Medulla oblongata (tissue), 1 donor: ENCODE data around the gene MRPS34.
A peak's percentile ranks its signal among the peaks of the same experiment; 100 is the strongest.

Experiments
- DNase-seq: peaks from one replicate; pipeline ENCODE4 v3.0.0-alpha.2; 2015; ENCODE audit errors: extremely low spot score

MRPS34 gene

DNA sequence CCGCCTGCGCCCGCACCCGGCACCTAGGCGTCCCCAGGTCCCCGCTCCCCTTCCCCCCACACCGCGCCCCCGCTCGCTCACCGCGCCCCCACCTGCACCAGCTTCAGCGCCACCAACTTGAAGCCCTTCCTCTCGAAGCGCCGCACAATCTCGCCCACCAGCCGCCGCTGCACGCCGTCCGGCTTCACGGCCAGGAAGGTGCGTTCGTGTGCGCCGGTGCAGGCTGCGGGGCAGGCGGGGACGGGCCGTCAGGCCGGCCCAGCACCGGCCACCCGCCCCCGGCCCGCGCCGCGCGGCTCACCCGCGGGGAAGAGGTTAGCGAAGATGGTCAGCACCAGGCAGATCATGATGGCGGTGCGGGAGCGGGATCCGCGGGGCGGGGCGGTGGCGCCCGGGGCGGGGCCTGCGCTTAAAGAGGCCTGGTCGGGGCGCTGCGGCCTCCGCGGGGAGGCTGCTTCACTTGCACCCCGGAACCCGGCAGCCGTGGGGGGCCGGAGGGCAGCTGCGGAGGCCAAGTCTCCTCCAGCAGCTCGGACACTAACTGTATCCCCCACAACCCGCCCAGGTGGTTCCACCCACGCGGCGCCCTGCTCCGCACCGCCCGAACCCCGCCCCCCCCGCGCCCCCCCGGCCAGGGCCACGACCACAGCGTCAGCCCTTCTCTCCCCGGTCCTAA is 1.6 kb downstream of the MRPS34 start, which contains the start of gene NME3:
NME3 (minus strand) TSS at position 356 of the 676 bp plus-strand sequence; CDS start at position 347, 9 bp downstream.
- DNase-seq, result peak; percentile 59

DNA sequence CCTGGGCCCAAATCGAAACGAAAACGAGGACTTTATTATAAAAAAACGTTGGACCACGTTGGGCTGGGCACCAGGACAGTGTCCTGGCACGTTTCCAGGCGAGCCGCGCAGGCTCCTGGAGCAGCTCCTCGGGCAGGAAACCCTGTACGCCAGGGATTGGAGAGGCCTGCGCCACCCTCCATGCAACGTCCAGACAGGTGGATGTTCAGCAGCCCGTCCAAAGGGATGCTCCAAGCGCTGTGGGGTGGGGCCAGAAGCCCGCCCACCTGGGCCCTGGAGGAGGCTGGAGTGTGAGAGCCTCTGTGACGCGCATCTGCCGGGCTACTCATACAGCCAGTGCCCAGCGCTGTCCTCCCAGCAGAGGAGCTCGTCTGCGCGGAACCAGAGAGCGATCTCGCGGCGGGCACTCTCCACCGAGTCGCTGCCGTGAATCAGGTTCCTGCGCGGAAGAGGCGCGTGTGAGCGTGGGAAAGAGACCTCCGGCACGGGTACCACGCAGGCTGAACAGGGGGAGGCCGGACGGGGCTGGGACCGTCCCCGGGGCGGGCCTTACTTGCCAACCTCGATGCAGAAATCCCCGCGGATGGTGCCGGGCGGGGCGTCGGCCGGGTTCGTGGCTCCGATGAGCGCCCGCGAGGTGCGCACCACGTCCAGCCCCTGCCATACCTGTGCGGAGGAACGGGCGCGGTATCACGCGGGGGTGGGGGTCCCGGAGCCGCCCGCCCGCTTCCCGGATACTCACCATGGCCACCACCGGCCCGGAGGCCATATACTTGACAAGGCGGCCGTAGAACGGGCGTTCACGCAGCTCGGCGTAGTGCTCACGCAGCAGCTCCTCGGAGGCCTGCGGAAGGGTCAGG is 2.4 kb downstream of the MRPS34 start:
- DNase-seq, result peak; percentile 24

DNA sequence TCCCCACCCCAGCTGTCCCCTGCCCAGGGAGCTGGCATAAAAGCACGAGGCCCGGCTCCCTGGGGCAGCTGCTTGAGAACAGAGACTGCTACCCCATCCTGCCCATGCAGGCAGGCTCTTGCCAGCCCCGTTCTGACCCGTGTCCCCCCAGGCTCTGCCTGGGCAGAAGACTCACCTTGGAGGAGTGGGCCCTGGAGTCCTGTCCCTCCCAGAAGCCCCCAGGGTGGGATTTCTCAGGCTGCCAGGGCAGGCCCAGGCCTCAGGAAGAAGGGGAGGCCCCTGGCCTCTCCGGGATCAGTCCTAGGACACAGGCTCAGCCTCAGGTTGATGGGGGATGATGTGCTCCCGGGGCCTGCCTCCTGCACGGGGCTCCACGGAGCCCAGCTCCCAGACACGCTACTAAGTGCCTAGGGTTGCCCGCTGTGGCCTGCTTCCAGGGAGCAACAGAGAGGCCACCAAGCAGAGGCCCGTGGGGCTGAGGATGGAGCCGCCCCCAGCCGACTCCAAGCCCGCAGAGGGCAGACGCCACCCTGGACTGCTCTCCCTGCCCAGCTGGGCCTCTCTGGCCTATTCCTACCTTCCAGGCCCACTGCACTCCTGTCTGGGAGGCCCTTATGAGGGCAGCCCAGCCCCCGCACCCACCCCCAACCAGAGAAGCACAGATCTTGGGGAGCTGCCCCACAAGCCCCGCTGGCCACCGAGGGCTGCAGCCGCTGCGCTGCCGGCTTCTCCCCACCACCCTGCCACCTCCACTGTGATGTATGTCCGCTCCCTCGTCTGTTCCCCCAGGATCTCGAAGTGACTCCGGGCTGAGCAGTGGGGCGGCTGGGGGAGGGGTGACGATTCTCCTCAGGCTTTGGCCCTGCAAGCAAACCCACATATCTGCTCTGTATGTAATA is 3.3 kb downstream of the MRPS34 start:
- no peak for DNase-seq

DNA sequence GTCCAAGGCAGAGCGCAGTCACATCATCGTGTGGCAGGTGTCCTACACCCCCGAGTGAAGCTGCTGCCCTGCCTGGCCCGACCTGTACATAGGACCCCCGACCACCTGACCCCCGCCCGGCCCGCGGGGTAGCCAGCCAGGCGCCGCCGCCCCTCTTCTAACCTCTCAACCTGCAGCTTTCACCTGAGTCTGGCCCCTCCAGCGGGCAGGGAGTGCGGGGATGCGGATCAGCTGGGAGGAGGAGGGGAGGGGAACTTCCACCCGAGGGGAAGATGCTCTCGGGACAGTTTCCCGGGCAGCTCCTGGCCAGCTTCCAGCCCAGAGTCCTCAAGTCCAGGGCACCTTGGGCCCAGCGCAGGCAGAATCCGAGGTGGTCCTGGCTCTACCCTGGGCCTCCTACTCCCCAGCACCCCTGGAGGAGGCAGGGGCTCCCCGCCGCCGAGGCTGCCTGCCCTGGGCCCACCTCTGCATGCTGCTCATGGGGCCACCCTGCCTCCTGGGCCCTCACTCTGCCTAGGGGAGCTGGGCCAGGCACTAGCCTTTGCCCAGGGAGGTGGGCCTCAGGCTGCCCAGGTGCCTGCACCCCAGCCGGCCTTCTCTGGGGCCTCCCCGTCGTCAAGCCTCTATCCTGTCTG is 4.0 kb downstream of the MRPS34 start:
- no peak for DNase-seq

DNA sequence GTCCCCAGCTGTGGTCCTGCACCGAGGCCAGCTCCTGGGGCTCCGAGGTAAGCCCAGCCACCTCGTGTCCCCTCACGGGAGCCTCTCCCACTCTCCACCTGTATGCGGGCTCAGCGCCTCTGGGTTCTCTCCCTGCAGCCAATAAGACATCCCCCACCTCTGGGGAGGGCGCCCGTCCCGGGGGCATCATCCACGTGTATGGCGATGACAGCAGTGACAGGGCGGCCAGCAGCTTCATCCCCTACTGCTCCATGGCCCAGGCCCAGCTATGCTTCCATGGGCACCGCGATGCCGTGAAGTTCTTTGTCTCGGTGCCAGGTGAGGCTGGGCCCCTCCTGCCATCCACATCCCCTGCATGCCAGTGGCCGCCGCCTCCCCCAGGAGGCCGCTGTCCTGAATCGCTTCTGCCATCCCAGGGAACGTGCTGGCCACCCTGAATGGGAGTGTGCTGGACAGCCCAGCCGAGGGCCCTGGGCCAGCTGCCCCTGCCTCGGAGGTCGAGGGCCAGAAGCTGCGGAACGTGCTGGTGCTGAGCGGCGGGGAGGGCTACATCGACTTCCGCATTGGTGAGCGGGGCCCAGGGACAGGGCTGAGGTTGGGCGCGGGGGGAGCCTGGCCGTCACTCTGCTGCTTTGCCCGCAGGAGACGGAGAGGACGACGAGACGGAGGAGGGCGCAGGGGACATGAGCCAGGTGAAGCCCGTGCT is 4.7 kb downstream of the MRPS34 start:
- no peak for DNase-seq

DNA sequence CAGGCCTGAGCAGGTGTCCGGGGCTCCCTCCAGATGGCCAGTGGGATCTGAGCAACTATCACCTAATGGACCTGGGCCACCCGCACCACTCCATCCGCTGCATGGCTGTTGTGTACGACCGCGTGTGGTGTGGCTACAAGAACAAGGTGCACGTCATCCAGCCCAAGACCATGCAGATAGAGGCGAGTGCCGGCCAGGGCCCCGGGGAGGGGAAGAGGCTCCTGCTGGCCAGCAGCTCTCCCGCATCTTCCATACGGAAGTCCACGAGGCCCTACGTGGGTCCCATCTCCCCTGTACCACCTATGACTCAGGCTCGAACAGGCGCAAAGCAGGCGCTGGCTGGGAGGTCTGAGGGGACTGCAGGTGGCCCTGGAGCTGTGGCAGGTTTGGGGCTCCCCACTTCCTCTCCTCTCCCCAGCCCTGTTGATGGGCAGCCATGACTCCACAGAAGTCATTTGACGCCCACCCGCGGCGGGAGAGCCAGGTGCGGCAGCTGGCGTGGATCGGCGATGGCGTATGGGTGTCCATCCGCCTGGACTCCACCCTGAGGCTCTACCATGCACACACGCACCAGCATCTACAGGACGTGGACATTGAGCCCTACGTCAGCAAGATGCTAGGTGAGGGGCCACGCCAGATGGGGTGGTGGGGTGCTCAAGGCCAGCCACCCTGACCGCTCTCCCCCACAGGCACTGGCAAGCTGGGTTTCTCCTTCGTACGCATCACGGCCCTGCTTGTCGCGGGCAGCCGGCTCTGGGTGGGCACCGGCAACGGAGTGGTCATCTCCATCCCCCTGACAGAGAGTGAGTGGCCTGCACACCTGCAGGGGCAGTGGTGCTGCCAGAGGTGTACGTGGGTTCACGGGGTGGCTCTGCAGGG is 5.6 kb downstream of the MRPS34 start:
- no peak for DNase-seq

DNA sequence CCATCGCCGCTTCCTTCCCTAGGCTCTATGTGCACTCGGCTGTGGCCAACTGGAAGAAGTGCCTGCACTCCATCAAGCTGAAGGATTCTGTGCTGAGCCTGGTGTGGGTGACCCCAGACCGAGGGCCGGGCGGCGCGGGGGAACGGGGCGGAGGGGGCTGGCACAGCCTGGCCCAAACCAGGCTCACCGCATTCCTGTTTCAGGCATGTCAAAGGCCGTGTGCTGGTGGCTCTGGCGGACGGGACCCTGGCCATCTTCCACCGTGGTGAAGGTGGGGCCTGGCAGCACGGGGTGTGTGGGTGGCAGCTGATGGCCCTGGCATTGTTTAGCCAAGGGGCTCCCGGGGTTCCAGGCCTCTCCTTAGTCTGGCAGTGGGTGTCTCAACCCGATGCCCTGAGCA is 6.2 kb downstream of the MRPS34 start:
- DNase-seq, result no peak

DNA sequence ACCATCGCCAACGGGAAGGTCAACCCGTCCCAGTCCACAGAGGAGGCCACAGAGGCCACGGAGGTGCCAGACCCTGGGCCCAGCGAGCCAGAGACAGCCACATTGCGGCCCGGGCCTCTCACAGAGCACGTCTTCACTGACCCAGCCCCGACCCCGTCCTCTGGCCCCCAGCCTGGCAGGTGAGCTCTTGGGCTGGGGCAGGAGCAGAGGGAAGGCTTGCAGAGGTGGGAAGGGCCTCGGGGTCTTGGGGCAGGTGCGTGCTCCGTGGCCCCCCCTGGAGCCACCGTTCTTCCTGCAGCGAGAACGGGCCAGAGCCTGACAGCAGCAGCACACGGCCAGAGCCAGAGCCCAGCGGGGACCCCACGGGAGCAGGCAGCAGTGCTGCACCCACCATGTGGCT is 6.7 kb downstream of the MRPS34 start:
- DNase-seq, result no peak

DNA sequence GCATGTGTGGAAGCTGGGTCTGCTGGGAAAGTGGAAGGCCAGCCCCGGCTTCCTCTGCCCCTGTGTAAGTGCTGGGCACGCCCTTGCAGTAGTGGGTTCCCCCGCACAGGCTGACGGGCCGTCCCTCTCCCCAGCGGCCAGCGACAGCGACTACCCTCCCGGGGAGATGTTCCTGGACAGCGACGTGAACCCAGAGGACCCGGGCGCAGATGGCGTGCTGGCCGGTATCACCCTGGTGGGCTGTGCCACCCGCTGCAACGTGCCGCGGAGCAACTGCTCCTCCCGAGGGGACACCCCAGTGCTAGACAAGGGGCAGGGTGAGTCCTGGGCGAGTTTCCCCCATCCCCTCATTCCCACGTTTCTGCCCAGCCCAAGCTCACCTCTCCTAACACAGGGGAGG is 7.1 kb downstream of the MRPS34 start:
- DNase-seq, result no peak

DNA sequence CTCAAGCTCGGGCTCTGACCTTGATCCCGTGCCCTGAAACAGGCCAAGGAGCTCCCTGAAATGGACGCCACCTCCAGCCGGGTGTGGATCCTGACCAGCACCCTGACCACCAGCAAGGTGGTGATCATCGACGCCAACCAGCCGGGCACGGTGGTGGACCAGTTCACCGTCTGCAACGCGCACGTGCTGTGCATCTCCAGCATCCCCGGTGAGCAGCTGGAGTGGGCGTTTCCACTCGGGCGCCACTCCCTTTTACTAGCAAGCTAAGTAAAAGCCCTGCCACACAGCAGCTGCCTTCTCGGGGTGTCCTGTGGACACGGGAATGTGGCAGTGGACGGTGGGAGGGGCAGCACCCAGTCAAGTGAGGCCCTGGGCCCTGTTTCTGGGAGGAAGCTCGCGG is 8.0 kb downstream of the MRPS34 start:
- DNase-seq, result no peak

DNA sequence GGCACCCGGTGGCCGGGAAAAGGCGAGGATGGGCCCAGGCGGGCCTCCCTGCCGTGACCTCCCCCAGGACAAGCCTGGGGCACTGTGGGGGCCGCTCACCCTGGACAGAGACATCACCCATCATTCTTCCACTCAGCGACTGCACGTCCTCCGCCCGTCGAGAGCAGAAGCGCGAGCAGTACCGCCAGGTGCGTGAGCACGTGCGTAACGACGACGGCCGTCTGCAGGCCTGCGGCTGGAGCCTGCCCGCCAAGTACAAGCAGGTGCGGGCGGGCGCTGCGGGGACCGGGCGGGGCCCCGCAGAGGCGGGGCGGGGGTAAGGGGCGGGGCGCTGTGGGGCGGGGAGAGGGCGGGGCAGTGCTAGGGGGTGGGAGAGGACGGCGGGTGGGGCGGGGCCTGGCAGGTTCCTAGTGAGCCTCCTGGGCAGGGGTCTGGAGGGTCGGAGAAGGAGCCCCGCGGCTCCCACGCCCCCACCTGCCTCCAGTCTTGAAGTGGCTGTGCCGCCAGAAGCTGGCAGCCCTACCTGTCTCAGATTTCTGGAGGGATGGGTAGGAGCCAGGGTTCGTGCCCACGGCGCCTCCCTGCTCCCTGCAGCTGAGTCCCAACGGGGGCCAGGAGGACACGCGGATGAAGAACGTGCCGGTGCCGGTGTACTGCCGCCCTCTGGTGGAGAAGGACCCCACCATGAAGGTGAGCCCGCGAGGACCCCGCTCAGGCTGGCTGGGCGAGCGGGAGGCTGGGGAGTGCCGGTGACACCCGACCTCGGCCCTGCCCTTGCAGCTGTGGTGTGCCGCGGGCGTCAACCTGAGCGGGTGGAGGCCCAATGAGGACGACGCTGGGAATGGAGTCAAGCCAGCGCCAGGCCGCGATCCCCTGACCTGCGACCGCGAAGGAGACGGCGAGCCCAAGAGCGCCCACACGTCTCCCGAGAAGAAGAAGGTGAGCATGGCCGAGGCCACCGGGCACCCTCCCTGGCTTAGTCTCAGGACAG is 9.1 kb downstream of the MRPS34 start:
- DNase-seq, result no peak

DNA sequence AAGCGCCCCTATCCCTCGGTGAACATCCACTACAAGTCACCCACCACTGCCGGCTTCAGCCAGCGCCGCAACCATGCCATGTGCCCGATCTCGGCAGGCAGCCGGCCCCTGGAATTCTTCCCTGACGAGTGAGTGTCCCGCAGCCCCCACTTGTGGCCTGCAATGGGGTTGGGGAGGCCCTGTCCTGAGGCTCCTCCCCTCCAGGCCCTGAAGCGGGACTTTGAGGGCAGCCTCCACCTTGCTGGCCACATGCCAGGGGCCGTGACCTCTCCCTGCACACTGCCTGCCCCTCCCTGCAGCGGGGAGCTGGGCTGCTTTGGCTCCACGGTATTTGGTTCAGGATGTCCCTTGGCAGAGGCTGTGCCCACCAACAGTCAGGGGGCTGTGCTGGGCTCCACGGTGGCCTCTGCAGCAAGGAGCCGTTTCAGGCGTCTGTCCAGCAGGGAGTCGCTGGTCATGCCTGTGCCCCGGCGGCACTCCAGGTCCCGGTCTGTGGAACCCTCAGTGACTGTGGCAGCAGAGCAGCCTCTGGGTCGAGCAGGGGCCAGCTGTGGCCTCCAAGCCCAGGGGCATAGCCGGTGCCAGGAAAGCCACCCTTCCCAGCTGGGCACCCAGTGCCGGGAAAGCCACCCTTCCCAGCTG is 9.9 kb downstream of the MRPS34 start:
- no peak for DNase-seq

DNA sequence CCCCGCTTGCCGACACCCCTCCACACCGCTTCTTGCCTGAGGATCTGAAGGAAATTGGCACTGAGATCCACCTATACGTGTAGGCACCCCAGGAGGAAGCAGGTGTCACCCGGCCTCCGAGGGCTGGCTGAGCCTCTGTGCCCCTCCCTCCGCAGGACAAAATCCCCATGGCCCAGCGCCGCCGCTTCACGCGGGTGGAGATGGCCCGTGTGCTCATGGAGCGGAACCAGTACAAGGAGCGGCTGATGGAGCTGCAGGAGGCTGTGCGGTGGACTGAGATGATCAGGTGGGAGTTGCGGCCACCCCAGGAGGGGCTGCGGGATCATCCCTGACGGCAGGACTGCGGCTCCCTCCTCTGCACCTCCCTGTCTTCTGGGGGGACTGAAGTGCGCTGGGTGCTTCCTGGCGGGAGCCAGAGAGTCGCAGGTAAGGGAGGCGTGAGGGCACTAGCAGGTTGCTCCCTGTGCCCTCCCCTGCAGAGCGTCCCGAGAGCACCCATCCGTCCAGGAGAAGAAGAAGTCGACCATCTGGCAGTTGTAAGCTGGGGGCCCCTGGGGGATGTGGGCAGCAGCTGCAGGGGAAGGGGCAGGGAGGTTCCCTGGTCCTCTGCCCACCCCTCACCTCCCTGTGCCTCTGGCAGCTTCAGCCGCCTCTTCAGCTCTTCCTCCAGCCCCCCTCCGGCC is 10.6 kb downstream of the MRPS34 start:
- no peak for DNase-seq

DNA sequence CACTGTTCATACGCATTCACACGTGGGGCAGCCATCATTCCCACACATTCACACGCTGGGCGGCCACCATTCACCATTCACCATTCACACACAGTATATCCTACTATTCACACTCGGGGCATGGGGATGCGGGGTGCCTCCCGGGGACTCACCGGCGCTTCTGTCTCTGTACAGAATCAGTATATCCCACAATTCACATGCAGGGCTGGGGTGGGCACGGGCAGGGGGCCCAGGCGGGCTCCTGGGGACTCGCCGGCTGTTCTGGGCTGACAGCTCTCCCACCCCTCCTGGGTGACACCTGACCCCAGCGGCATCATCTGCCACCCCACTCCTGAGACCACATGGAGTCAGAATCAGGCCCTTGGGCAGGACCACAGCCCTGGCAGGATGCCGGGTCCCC is 11.2 kb downstream of the MRPS34 start:
- no peak for DNase-seq

DNA sequence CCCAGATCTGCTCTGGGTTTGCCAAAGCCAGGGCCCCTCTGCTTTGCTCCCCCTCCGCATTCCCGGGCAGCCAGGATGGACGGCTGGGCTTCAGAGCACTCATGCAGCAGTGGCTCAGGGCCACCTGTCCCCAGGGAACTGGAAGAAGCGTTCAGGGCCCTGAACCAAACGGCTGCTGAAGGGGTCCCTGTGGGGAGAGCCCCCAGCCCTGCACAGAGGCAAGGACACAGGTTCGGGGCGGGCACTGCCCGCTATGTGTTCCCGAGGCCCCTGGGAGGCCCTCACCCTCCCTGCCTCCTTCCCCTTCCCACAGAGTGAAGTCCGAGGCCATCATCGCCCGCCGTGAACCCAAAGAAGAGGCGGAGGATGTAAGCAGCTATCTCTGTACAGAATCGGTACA is 12.0 kb downstream of the MRPS34 start:
- DNase-seq, result no peak

DNA sequence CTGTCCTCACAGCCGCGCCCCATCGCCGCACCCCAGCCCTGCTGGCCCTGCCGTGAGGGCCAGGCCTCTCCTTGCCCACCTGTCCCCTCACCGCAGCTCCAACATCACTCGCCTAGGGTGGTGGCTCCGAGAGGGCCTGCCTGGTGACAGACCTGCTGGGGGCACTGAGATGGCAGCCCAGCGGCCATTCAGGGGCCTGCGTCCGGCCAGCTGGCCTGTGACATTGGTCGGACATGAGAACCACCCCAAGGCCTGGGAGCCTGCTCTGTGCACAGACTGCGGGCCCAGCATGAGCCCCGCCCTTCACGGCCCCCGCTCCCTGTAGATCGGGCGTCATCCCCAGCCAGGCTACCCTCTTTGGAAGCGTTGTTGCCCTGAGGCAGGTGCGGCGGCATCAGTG is 13.4 kb downstream of the MRPS34 start:
- no peak for DNase-seq

DNA sequence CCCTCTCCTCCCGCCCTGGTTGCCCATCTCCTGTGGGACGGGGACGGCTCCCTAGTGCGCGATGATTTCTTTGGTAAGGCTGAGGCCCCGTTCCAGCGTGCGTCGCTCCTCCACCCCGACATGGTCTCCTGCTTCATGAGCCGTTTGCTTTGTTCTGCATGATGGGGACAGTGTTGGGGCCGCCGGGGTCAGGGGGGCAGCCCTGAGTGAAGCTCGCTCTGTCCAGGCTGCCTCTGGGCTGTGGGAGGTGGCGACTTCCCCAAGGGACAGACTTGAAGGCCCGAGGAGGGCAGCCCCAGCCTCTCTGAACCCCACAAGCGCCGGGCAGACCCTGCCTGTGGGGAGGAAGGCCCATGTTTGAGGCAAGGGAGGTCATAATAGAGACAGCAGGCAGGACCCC is 14.0 kb downstream of the MRPS34 start:
- no peak for DNase-seq
